GM21447 (cell line): ENCODE results near the gene RAD23A.
"Not testable (repeated sequence)": the region's sequence is repeated elsewhere in the genome, so short reads cannot be mapped to it uniquely, and the experiment has no call there.

Source experiments
- ATAC-seq: cut with Tn5 transposase; IDR thresholded peaks from one replicate; pipeline ENCODE4 v1.9.1; 2021; ENCODE audit not compliant: unreplicated experiment

RAD23A gene

GRCh38 chr19:12954612-12954962 lies 8.9 kb downstream of the RAD23A start:
- ATAC-seq: no peak

DNA sequence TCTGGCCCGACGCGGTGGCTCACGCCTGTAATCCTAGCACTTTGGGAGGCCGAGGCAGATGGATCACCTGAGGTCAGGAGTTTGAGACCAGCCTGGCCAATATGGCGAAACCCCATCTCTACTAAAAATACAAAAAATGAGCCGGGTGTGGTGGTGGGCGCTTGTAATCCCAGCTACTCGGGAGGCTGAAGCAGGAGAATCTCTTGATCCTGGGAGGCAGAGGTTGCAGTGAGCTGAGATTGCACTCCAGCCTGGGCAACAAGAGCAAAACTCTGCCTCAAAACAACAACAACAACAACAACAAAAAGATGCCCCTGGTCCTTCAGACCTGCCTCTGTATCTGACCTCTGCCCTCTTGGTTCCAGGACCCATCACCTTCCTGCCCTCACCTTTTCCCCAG lies 9.9 kb downstream of the RAD23A start:
- not testable (repeated sequence) for ATAC-seq

GRCh38 chr19:12955996-12956395 lies 10.3 kb downstream of the RAD23A start:
- no peak for ATAC-seq

- no peak for ATAC-seq
Observed at GRCh38 chr19:12956446-12957388, 11.1 kb downstream of the RAD23A start, which contains the start of gene GADD45GIP1. Gene GADD45GIP1, minus strand, starts transcription at chr19:12957223. Its CDS starts 11 bp downstream, at chr19:12957212.

DNA sequence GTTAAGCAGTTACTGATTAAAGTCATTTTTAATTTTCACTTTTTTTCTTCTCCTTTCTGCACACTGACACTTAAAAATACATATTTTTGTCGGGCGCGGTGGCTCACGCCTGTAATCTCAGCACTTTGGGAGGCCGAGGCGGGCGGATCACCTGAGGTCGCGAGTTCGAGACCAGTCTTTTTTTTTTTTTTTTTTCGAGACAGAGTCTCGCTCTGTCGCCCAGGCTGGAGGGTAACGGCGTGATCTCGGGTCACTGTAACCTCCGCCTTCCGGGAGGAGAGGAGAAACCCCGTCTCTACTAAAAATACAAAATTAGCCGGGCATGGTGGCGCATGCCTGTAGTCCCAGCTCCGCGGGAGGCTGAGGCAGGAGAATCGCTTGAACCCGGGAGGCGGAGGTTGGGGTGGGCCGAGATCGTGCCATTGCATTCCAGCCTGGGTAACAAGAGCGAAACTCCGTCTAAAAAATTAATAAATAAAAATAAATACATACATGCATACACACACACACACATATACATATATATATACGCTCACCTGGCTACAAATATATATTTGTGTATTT lies 11.8 kb downstream of the RAD23A start:
- ATAC-seq: not testable (repeated sequence)

GRCh38 chr19:12959481-12959880 lies 13.8 kb downstream of the RAD23A start:
- no peak for ATAC-seq

DNA sequence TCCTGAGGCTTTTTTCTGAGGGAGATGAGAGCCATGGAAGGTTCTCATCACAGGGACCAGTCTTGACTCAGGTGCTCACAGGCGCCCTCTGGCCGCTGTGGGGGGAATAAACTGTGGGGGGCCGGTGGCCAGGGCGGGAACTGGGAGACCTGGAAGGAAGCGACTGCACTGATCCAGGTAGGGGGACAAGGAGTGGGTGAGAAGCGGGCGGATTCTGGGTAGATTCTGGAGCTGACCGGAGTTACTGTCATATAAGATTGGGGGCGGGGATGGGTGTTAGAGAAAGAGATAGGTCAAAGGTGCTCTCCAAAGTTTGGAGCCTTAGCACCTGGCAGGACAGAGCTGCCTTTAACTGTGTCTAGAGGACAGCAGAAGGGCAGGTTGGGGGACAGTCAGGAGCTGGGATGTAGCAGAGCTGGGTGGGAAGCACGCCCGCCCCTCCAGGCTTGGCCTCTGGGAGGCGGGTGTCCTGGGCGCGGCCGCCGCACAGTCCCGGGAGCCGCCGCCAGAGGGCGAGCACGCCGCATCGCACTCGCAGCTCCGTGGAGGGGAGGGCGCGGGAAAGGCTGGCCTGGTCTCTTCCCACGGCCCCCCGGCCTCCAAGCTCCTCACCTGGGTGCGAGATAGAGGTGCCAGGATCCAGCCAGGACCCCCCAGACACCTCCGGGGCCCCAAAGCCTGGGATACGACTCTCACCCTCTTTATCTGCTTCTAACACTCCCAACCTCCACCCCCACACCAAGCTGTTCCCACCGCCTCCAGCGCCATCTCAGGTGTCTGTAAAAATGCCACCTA lies 19.6 kb downstream of the RAD23A start:
- no peak for ATAC-seq

DNA sequence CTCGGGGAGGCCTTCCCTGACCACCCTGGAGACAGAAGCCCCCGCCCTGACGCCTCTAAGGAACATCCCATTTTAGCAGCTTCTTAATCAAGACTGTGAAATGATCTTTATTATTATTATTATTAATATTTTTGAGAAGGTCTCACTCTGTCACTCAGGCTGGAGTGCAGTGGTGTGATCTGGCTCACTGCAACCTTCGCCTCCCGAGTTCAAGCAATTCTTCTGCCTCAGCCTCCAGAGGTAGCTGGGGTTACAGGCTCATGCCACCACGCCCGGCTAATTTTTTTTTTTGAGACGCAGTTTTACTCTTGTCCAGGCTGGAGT lies 20.1 kb downstream of the RAD23A start:
- no peak for ATAC-seq

GRCh38 chr19:12967907-12968306 lies 22.2 kb downstream of the RAD23A start:
- ATAC-seq: no peak

GRCh38 chr19:12969292-12969988 lies 23.8 kb downstream of the RAD23A start, which contains the start of gene DAND5:
Gene DAND5, plus strand, starts transcription at chr19:12969576. Its CDS starts 85 bp downstream, at chr19:12969661.
- no peak for ATAC-seq

DNA sequence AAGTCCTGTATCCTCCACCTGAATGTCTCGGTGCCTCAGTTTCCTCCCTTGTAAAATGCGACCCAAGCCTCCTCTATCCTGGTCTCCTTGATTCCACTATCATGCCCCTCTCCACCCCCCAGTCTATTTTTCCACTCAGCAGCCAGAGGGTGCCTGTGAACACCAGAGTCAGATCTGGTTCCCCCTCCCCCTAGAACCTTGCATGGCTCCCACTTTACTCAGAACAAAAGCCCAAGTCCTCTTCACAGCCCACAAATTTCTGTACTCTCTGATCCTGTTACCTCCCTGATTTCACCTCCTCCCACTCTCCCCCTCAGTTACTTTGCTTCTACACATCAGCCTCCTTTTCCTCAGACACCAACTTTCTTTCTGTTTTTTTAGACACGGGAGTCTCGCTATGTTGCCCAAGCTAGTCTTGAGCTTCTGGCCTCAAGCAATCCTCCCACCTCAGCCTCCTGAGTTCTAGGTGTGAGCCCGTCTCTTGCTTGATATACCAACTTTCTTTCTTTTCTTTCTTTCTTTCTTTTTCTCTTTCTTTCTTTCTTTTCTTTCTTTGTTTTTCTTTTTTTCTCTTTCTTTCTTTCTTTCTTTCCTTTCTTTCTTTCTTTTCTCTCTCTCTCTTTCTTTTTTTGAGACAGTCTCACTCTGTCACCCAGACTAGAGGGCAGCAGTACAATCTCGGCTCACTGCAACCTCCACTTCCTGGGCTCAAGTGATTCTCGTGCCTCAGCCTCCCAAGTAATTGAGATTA lies 24.6 kb downstream of the RAD23A start:
- no peak for ATAC-seq

DNA sequence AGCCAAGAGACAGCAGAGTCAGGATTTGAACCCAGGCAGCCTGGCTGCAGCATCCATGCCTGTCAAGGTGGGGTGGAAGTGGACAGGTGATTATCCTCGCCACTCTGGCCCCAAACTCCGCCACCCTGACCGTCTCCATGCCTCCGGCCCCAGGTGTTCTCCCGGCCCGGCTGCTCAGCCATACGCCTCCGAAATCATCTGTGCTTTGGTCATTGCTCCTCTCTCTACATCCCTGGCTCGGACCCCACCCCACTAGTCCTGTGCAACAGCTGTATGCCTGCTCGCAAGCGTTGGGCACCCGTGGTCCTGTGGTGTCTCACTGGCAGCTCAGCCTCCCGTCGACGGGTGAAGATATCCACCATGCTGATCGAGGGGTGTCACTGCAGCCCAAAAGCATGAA lies 27.6 kb downstream of the RAD23A start:
- ATAC-seq: no peak

DNA sequence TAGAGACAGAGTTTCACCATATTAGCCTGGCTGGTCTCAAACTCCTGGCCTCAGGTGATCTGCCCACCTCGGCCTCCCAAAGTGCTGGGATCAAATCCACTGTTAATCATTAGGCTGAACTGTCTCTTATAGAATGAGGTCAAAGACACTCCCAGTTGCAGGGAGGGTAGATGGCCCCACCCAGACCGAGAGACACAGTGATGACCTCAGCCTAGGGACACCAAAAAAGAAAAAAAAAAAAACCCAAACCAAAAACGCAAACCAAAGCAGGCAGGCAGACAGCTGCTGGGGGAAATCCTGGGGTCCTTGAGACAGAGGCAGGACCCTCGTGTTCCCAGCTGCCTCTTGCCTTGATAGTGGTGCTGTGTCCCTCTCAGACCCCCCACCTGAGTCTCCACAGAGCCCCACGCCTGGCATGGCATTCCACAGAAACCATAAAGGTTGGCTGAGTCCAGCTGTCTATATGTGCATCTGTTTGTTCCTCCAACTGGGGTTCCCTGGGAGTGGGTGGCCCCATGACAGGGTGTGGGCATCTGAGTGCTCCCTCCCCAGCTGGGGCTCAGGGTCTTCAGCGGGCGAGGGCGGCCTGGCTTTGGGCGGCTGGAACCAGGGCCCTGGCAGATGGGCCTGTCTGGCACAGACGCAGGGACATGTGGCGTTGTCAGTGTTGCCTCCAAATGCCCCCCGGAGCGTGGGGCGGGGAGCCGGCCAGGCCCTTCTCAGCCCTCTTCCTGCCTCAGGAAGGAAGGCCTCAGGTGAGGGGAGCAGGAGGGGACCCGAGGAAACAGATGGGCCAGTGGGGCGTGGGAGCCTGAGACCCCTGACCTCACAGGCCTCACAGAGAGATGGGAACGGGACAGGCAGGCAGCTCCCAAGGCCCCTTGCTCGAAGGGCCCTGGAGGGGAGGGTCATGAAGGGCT lies 28.9 kb downstream of the RAD23A start:
- ATAC-seq: no peak

GRCh38 chr19:12975221-12975741 lies 29.6 kb downstream of the RAD23A start:
- no peak for ATAC-seq

DNA sequence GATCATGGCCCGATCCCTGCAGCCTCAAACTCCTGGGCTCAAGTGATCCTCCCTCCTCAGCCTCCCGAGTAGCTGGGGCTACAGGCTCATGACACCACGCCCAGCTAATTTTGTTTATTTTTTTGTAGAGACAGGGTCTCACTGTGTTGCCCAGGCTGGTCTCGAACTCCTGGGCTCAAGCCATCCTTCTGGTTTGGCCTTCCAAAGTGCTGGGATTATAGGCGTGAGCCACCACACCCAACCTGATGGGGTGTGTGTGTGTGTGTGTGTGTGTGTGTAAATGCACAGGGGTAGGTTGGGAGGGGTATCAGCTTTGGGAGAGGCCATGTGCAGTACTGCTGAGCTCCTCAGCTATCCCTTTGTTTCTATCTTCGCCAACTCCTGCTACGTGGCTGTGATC lies 30.4 kb downstream of the RAD23A start:
- not testable (repeated sequence) for ATAC-seq

GRCh38 chr19:12979974-12980373 lies 34.3 kb downstream of the RAD23A start:
- ATAC-seq: no peak

DNA sequence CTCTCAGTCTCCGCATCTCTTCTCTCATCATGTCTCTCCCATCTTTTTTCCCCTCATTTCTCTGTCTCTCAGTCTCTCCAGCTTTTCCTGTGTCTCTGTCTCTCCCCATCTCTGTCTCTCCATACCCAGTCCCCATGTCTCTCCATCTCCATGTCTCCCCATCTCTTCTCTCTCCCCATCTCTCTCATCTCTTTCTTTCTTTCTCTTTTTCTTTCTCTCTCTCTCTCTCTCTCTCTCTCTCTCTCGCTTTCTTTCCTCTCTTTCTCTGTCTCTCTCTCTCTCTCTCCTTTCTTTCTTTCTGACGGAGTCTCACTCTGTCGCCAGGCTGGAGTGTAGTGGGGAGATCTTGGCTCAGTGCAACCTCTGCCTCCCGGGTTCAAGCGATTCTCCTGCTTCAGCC lies 37.0 kb downstream of the RAD23A start:
- no peak for ATAC-seq

- ATAC-seq: no peak
Observed at GRCh38 chr19:12983091-12983490, 37.4 kb downstream of the RAD23A start.

DNA sequence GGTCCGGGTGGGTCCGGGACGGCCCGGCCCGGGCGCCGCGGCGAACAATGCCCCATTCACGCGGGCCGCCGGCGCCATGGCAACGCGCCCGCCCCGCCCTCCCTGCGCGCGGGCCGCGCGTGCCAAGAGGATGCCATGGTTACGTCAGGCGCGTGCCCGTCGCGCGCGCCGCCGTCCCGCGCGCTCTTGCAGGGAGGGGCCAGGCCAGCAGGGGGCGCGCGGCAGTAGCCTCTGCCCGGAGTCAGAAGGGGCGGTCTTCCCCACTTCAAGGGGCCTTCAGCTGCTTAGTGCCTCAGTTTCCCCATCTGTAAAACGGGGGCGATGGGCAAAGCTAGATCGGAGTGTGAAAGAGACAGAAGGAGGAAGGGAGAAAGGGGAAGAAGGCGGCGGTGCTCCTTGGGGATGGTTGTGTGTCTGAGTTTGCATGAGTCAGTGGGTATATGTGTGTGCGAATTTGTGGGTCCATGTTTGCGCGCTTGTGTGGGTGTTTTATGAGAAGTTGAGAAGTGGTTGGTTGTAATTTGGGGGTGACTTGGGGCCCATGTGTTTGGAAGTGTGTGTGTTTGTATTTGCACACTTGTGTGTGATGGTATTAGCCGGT lies 38.0 kb downstream of the RAD23A start:
- ATAC-seq: no peak
